ENCODE measurements around the gene DAPK2. TPM values are rescaled to one million over a fixed set of nuclear protein-coding genes. Genes with fewer than 3 reads are reported as not detected.

The DAPK2 gene
- total and polyA plus RNA-seq, 2 experiments from 2014 or later = 0.51 to 1.4 TPM

DNA sequence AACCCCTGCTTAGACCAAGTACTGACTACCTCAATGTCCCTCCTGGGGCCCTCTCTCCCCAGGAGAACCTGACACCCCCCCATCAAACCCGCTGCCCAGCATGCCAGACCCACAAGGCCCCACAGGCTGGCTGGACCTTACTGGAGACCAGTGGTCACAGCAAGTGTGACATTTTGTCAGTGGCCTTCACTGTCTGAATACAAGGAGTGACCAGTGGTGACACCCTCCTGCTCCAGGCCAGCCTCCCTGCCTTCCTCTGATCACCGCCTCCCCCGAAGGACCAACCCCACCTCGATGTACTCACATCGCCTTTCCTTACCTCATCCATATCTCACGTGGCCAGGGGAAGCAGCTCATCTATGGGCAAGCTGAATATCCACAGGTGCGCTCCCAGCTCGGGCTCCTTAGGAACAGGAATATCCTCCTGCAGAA, 150.5 kb downstream of the DAPK2 start:
- Histone ChIP-seq H3K9me3 (ENCODE audit: low read depth) (no peaks in the 10 kb centered on the region), H3K4me1 (ENCODE audit: low read depth) (peaks cover 7% of the 10 kb centered on the region), H3K36me3 (no peaks in the 10 kb centered on the region), H3K4me3 (no peak overlapping the region), H3K27ac (no peak overlapping the region), H3K27me3 (no peaks in the 10 kb centered on the region)
- TF ChIP-seq, protein P1, sequence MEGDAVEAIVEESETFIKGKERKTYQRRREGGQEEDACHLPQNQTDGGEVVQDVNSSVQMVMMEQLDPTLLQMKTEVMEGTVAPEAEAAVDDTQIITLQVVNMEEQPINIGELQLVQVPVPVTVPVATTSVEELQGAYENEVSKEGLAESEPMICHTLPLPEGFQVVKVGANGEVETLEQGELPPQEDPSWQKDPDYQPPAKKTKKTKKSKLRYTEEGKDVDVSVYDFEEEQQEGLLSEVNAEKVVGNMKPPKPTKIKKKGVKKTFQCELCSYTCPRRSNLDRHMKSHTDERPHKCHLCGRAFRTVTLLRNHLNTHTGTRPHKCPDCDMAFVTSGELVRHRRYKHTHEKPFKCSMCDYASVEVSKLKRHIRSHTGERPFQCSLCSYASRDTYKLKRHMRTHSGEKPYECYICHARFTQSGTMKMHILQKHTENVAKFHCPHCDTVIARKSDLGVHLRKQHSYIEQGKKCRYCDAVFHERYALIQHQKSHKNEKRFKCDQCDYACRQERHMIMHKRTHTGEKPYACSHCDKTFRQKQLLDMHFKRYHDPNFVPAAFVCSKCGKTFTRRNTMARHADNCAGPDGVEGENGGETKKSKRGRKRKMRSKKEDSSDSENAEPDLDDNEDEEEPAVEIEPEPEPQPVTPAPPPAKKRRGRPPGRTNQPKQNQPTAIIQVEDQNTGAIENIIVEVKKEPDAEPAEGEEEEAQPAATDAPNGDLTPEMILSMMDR (IDR thresholded peaks at IDR 0.05; ENCODE audit: low read depth, low read length) = no peak
- DNase-seq (ENCODE audit: low read depth in 1 of 2, low spot score in 1 of 2) = no peak

DNA sequence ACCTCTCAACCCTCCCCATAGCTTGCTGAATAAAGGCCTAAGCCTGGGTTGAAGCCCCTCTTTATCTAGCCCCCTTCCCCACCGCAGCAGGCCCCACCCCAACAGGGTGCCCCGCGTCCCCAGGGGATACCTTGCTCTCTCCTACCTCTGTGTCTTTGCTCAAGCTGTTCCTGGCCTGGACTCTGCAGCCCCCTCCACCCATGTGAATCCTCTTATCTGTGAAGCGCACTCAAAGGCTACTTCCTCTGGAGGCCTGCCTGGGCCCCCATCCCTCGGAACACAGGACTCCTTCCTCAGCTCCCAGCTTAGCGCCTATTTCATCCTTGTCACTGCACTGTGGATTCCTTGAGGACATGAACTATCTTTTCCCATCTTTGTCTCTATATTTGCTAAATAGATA, 151.1 kb downstream of the DAPK2 start:
- H3K9me3 ChIP-seq (ENCODE audit: low read depth) = no peaks in the 10 kb centered on the region

DNA sequence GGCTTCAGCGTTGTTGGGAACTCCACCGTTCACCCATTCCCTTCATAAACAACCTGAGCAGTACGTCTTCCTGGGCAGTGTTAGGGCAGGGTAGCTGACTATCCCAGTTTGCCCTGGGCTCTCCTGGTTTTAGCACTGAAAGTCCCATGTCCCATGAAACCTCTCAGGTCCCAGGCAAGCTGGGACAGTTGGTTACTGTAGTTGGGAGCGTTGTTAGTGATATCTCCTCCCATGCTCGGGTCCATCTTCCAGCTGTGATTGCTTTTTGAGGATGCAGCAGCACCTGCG, 151.7 kb downstream of the DAPK2 start:
- TF ChIP-seq, protein P1 (IDR thresholded peaks at IDR 0.05; ENCODE audit: low read depth, low read length) = no peak
- DNase-seq (ENCODE audit: low read depth in 1 of 2, low spot score in 1 of 2) = no peak
- Histone ChIP-seq H3K4me1 (ENCODE audit: low read depth) (peaks cover 7% of the 10 kb centered on the region), H3K27me3 (no peaks in the 10 kb centered on the region), H3K4me3 (no peak overlapping the region), H3K9me3 (ENCODE audit: low read depth) (no peaks in the 10 kb centered on the region), H3K36me3 (no peaks in the 10 kb centered on the region), H3K27ac (no peak overlapping the region)

More for the DNA sequence above, 151.1 kb downstream of the DAPK2 start:
- H3K36me3 ChIP-seq = no peaks in the 10 kb centered on the region
- H3K27me3 ChIP-seq = no peaks in the 10 kb centered on the region
- TF ChIP-seq, protein P1 (IDR thresholded peaks at IDR 0.05; ENCODE audit: low read depth, low read length) = no peak
- peaks cover 7% of the 10 kb centered on the region for H3K4me1 ChIP-seq (ENCODE audit: low read depth)
- H3K27ac ChIP-seq = no peak overlapping the region
- no peak overlapping the region for H3K4me3 ChIP-seq
- DNase-seq (ENCODE audit: low read depth in 1 of 2, low spot score in 1 of 2) = no peak

DNA sequence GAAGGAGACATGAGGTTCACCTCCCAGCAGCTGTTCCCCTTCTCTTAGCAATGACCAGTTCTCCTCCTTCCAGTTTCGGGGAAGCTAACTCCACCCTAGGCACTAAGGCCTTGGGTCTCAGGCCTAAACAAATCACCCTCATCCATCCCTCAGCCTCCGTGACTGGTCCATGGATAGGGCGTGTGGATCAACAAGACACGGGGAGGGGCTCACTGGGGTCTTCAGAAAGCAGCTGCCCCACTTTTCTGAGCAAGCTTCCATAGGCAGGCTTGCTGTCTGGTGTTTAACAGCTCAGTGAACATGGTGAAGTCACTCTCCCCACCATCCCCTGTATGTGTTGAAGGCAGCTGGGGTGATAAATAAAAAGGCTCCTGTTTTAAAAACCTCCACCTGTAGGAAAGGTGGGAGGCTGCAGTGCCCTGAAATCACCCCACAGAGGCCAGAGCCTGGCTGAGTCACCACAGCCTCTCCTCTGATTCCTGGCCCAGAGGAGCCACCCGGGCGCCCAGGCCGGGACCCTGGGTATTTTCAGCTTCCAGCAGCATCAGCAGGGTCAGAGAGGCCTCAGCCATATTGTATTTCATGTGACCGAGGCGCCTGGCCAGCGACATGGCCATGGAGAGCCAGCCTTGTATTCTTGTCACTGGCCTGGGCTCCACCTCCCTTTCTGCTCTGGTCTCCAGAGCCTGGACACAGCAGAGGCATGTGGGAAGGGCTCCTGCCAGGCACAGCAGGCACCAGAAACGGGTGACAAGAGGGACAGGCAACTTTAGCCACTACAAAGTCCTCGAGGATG, 152.2 kb downstream of the DAPK2 start:
- H3K4me3 ChIP-seq = no peak overlapping the region
- no peak overlapping the region for H3K27ac ChIP-seq
- H3K4me1 ChIP-seq (ENCODE audit: low read depth) = peaks cover 7% of the 10 kb centered on the region
- TF ChIP-seq, protein P1 (IDR thresholded peaks at IDR 0.05; ENCODE audit: low read depth, low read length) = no peak
- no peaks in the 10 kb centered on the region for H3K9me3 ChIP-seq (ENCODE audit: low read depth)
- H3K36me3 ChIP-seq = no peaks in the 10 kb centered on the region
- DNase-seq (ENCODE audit: low read depth in 1 of 2, low spot score in 1 of 2) = no peak
- no peaks in the 10 kb centered on the region for H3K27me3 ChIP-seq

DNA sequence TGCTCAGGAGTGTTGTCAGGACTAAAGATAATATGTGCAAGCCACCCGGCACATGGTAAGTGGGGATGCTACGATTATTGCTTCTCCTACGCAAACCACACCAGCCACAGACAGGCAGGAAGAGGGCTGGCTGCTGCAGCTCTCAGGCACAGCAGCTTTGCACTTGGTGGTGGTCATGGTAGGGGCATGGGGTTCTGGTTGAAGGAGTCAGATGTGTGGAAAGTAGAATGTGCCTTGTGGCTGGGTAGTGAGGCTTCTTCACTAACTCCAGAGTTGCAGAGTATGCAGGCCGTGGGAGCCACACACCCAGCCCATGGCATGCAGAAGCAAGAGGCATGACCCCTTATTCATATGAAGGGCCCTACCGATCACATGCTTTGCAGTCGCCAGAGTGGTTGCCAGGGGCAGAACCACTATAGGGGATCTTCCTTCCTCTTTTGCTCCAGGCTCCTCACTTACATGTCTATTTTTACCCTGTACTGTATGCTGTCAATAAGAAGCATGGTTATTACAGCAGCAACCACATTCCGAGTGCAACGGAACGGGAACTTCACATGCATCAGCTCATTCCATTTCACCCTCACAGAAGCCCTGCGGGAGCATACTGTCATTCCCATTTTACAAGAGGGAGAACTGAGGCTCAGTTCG, 153.4 kb downstream of the DAPK2 start:
- no peak overlapping the region for H3K4me3 ChIP-seq
- no peak for DNase-seq (ENCODE audit: low read depth in 1 of 2, low spot score in 1 of 2)
- H3K36me3 ChIP-seq = no peaks in the 10 kb centered on the region
- H3K27ac ChIP-seq = no peak overlapping the region
- TF ChIP-seq, protein P1 (IDR thresholded peaks at IDR 0.05; ENCODE audit: low read depth, low read length) = no peak
- H3K9me3 ChIP-seq (ENCODE audit: low read depth) = no peaks in the 10 kb centered on the region
- peaks cover 7% of the 10 kb centered on the region for H3K4me1 ChIP-seq (ENCODE audit: low read depth)
- no peaks in the 10 kb centered on the region for H3K27me3 ChIP-seq

Data from cardiac muscle cell (in vitro differentiated cells and primary cell).